ENCODE measurements around the gene HDHD5.
"Not testable (repeated sequence)": the region's sequence is repeated elsewhere in the genome, so short reads cannot be mapped to it uniquely, and the experiment has no call there.

HDHD5 gene

DNA sequence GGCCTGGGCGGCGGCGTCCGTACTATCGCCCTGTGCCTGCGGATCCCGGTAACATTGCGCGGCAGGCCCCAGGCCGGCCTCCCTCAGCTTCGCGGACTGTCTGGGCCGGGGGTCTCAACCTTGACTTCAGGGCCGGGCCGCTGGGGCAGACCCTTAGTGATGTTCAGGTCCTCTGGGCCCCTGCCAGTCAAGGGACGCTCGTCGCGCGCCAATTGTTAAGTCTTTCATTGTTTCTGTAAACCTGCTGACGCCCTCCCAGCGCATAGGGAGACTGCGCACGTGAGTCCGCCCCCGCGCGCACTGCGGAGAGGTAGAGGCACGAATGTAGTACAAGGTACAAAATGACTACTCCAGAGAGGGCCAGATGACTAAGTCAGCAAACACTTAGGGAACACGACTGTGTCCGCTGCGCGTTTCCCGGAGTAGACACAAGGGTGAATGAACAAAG lies 451 bp upstream of the HDHD5 start:
- FAIRE-seq (no peak), DNase-seq (ENCODE audit: insufficient read length, low spot score) (peak; percentile 39)
- TF ChIP-seq PAX5 (IDR thresholded peaks at IDR 0.05; ENCODE audit: insufficient read depth, low read length, severe bottlenecking) (no peak), TAF1 (IDR thresholded peaks at IDR 0.05; ENCODE audit: low read depth, low read length) (0 out of 2 replicates have a peak, but pooled peaks have one; percentile 25)

- no peak for FAIRE-seq
- TF ChIP-seq TAF1 (IDR thresholded peaks at IDR 0.05; ENCODE audit: low read depth, low read length) (no peak), PAX5 (IDR thresholded peaks at IDR 0.05; ENCODE audit: insufficient read depth, low read length, severe bottlenecking) (no peak), POU2F2 (IDR thresholded peaks at IDR 0.05; ENCODE audit: low read depth, low read length) (no peak), POLR2AphosphoS5 (IDR thresholded peaks at IDR 0.05; ENCODE audit: low read depth, low read length) (no peak), SPI1 (IDR thresholded peaks at IDR 0.05; ENCODE audit: low read depth, low read length) (no peak), POLR2A (IDR thresholded peaks at IDR 0.05; ENCODE audit: low read depth, low read length) (no peak)
- no peak for DNase-seq (ENCODE audit: insufficient read length, low spot score)
These were observed 905 bp downstream of the HDHD5 start for GRCh38 chr22:17158176-17158567.

DNA sequence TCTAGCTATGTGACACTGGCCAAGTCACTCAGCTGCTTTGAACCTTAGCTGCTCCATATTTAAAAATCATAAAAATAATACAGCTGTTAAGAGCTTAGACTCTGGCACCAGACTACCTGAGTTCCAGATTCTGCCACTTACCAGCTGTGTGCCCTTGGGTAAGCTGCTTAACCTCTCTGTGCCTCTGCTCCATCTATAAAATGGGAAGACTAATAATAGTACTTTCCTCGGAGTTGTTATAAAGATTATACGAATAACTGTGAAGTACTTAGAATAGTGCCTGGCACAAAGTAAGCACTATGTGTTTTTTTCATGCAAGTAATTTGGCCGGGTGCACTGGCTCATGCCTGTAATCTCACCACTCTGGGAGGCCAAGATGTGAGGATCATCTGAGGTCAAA lies 1.4 kb downstream of the HDHD5 start:
- DNase-seq (ENCODE audit: insufficient read length, low spot score) (no peak), FAIRE-seq (no peak)
- TF ChIP-seq POLR2A (IDR thresholded peaks at IDR 0.05; ENCODE audit: low read depth, low read length), result no peak
- TF ChIP-seq PAX5 (IDR thresholded peaks at IDR 0.05; ENCODE audit: insufficient read depth, low read length, severe bottlenecking), result no peak
- no peak for TF ChIP-seq POLR2AphosphoS5 (IDR thresholded peaks at IDR 0.05; ENCODE audit: low read depth, low read length)

DNA sequence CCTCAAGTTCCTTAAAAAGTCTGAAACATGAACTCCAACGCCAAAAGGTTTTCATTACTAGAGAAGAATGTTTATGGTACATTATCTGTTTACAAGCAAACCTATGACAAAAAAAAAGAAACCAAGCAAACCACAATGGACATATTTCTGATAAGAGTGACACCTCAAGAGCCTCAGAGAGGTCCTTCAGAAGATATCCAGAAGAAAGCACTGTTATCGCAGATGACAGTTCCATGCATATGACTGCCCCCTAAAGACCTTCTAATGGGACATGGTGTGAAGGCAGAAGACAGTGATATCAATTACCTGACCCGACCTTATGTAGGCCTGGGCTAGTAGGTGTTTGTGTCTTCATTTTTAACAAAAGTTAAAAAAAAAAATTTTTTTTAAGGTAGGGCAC lies 3.1 kb downstream of the HDHD5 start:
- FAIRE-seq, result no peak
- TF ChIP-seq TAF1 (IDR thresholded peaks at IDR 0.05; ENCODE audit: low read depth, low read length) (no peak), POLR2A (IDR thresholded peaks at IDR 0.05; ENCODE audit: low read depth, low read length) (no peak), POLR2AphosphoS5 (IDR thresholded peaks at IDR 0.05; ENCODE audit: low read depth, low read length) (no peak), SPI1 (IDR thresholded peaks at IDR 0.05; ENCODE audit: low read depth, low read length) (no peak), PAX5 (IDR thresholded peaks at IDR 0.05; ENCODE audit: insufficient read depth, low read length, severe bottlenecking) (no peak), POU2F2 (IDR thresholded peaks at IDR 0.05; ENCODE audit: low read depth, low read length) (no peak)
- DNase-seq (ENCODE audit: insufficient read length, low spot score), result no peak

DNA sequence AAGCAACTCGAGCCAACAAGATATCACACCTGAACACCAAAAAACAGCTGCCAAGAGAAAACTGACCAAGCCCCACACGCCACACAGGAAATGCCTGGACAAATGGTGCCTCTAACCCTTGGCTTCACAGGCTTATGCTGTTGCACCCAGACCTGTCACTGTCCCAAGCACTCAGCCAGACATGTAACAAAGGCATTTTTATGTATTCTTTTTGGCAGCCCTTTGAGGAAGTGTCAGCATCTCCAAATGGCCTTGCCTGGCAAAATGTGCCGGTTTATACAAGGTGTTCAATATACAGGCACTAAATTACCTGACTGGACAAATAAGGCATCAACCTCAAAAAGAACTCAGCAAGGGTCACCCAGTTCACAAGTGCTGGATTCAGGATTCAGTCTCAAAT lies 6.1 kb downstream of the HDHD5 start:
- FAIRE-seq (no peak), DNase-seq (ENCODE audit: insufficient read length, low spot score) (no peak)
- TF ChIP-seq POLR2A (IDR thresholded peaks at IDR 0.05; ENCODE audit: low read depth, low read length) (no peak), PAX5 (IDR thresholded peaks at IDR 0.05; ENCODE audit: insufficient read depth, low read length, severe bottlenecking) (no peak), POU2F2 (IDR thresholded peaks at IDR 0.05; ENCODE audit: low read depth, low read length) (no peak), SPI1 (IDR thresholded peaks at IDR 0.05; ENCODE audit: low read depth, low read length) (no peak), POLR2AphosphoS5 (IDR thresholded peaks at IDR 0.05; ENCODE audit: low read depth, low read length) (no peak), TAF1 (IDR thresholded peaks at IDR 0.05; ENCODE audit: low read depth, low read length) (no peak)

- no peak for FAIRE-seq
- DNase-seq (ENCODE audit: insufficient read length, low spot score), result no peak
- no peak for TF ChIP-seq PAX5 (IDR thresholded peaks at IDR 0.05; ENCODE audit: insufficient read depth, low read length, severe bottlenecking)
- no peak for TF ChIP-seq TAF1 (IDR thresholded peaks at IDR 0.05; ENCODE audit: low read depth, low read length)
- TF ChIP-seq POLR2A (IDR thresholded peaks at IDR 0.05; ENCODE audit: low read depth, low read length), result no peak
- TF ChIP-seq POU2F2 (IDR thresholded peaks at IDR 0.05; ENCODE audit: low read depth, low read length), result no peak
- no peak for TF ChIP-seq POLR2AphosphoS5 (IDR thresholded peaks at IDR 0.05; ENCODE audit: low read depth, low read length)
- TF ChIP-seq SPI1 (IDR thresholded peaks at IDR 0.05; ENCODE audit: low read depth, low read length), result no peak
These were observed 6.7 kb downstream of the HDHD5 start for GRCh38 chr22:17152340-17152739.

- DNase-seq (ENCODE audit: insufficient read length, low spot score), result no peak
- no peak for FAIRE-seq
- no peak for TF ChIP-seq TAF1 (IDR thresholded peaks at IDR 0.05; ENCODE audit: low read depth, low read length)
- no peak for TF ChIP-seq SPI1 (IDR thresholded peaks at IDR 0.05; ENCODE audit: low read depth, low read length)
These were observed 9.8 kb downstream of the HDHD5 start for GRCh38 chr22:17149076-17149815.

DNA sequence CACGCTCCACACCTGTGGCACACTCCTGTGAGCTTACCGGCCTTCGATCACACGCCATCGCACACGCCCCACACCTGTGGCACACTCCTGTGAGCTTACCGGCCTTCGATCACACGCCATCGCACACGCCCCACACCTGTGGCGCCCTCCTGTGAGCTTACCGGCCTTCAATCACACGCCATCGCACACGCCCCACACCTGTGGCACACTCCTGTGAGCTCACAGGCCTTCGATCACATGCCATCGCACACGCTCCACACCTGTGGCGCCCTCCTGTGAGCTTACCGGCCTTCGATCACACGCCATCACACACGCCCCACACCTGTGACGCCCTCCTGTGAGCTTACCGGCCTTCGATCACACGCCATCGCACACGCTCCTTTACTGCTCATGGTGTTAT lies 11.6 kb downstream of the HDHD5 start:
- peak; percentile 63 for FAIRE-seq
- DNase-seq (ENCODE audit: insufficient read length, low spot score), result not testable (repeated sequence)

DNA sequence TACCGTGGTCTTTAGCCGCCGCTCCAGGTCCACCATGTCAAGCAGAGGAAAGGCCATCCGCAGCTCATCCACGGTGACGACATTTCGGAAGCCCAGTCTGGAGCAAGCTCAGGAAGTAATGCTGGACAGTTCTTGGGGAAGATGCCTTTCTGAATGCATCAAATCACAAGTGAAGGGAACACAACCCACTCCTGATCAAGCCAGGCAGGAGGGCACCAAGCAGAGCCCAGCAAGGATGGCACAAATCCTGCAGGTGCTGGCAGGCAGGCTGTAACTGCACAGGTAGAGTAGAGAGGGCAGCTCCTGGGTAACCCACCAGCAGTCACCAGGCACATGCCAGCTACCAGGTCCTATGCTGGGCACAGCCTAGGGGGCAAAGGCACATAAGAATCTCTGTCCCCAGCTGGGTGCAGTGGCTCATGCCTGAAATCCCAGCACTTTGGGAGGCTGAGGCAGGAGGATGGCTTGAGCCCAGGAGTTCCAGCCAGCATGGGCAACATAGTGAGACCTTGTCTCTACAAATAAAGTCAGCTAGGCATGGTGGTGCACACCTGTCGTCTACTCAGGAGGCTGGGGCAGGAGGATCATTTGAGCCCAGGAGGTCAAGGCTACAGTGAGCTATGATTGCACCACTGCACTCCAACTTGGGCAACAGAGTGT lies 13.9 kb downstream of the HDHD5 start:
- TF ChIP-seq PAX5 (IDR thresholded peaks at IDR 0.05; ENCODE audit: insufficient read depth, low read length, severe bottlenecking) (no peak), POU2F2 (IDR thresholded peaks at IDR 0.05; ENCODE audit: low read depth, low read length) (no peak), SPI1 (IDR thresholded peaks at IDR 0.05; ENCODE audit: low read depth, low read length) (no peak), POLR2AphosphoS5 (IDR thresholded peaks at IDR 0.05; ENCODE audit: low read depth, low read length) (no peak), TAF1 (IDR thresholded peaks at IDR 0.05; ENCODE audit: low read depth, low read length) (no peak), POLR2A (IDR thresholded peaks at IDR 0.05; ENCODE audit: low read depth, low read length) (no peak)
- no peak for DNase-seq (ENCODE audit: insufficient read length, low spot score)
- no peak for FAIRE-seq

DNA sequence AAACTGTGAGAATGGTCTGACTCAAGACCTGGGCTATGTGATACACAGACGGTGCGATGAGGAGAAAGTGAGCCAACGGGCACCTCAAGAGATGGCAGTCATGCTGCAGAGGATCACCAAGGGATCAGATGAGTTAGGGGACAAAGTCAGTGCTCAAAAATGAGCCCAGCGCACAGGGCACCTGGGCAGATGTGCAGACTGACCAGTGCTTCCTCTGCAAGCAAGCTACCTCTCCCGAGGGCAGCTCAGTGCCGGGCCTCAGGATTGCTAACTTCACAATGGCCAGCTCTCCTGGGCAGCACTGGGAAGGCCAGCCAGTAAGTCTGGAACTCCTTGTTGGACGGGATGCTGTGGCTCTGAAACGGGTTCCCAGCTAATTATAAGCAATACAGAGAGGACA lies 15.3 kb downstream of the HDHD5 start:
- TF ChIP-seq PAX5 (IDR thresholded peaks at IDR 0.05; ENCODE audit: insufficient read depth, low read length, severe bottlenecking) (no peak), POLR2AphosphoS5 (IDR thresholded peaks at IDR 0.05; ENCODE audit: low read depth, low read length) (no peak), SPI1 (IDR thresholded peaks at IDR 0.05; ENCODE audit: low read depth, low read length) (no peak), TAF1 (IDR thresholded peaks at IDR 0.05; ENCODE audit: low read depth, low read length) (no peak), POLR2A (IDR thresholded peaks at IDR 0.05; ENCODE audit: low read depth, low read length) (no peak), POU2F2 (IDR thresholded peaks at IDR 0.05; ENCODE audit: low read depth, low read length) (no peak)
- DNase-seq (ENCODE audit: insufficient read length, low spot score) (no peak), FAIRE-seq (no peak)
